Mucosa of rectum (tissue), 2 donors: ENCODE measurements around the gene CCDC85C.

ENCODE experiments used
- H3K27ac ChIP-seq, 2 donors: one replicate each; pipeline ENCODE4 v1.7.0; 2013; ENCODE audit warnings: inconsistent platforms in 2 of 2, low read depth in 2 of 2, low read length in 2 of 2
- H3K27me3 ChIP-seq, 2 donors: one replicate each; pipeline ENCODE4 v1.7.0; 2013; ENCODE audit warnings: low read length in 2 of 2; ENCODE audit not compliant: control insufficient read depth in 2 of 2, insufficient read depth in 2 of 2
- H3K36me3 ChIP-seq, 2 donors: one replicate each; pipeline ENCODE4 v1.7.0; 2013; ENCODE audit warnings: low read length in 2 of 2; ENCODE audit not compliant: control insufficient read depth in 2 of 2, insufficient read depth in 2 of 2
- H3K4me1 ChIP-seq, 2 donors: one replicate each; pipeline ENCODE4 v1.7.0; 2013; ENCODE audit warnings: low read length in 2 of 2, mild to moderate bottlenecking in 1 of 2; ENCODE audit not compliant: control insufficient read depth in 2 of 2, insufficient read depth in 2 of 2
- H3K4me3 ChIP-seq, 2 donors: one replicate each; pipeline ENCODE4 v1.7.0; 2013; ENCODE audit warnings: low read length in 2 of 2
- H3K9ac ChIP-seq, 2 donors: one replicate each; pipeline ENCODE4 v1.7.0; 2013; ENCODE audit warnings: low read length in 2 of 2, low read depth in 1 of 2, mild to moderate bottlenecking in 1 of 2
- H3K9me3 ChIP-seq, 2 donors: one replicate each; pipeline ENCODE4 v1.7.0; 2013; ENCODE audit warnings: low read length in 2 of 2; ENCODE audit not compliant: control insufficient read depth in 2 of 2
- donor health status: healthy.
- donor health status: Normal muscosa, but diverticular disease.

CCDC85C gene

DNA sequence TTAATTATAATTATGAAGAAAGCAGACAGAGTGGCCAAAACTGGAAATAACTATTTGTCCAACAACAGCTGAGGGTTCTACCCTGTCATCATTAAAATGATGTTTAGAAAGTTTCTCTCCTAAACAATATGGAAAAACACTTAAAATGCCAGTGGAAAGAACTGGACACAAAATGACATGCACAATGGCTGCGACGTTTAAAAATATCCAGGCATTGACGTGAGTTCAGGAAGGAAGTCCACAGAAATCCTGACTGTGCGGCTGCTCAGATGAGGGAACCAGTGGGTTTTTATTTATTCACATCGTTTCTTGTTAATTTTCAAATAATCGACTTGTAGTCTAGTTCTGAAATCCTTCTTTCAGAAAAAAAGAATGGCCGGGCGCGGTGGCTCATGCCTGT is 64.5 kb downstream of the CCDC85C start:
- Histone ChIP-seq H3K36me3 (no peaks in the 10 kb centered on the region), H3K4me3 (no peak overlapping the region), H3K4me1 (peaks cover 0 to 3% of the 10 kb centered on the region in 2 donors), H3K9ac (no peak overlapping the region), H3K27me3 (no peaks in the 10 kb centered on the region), H3K27ac (no peak overlapping the region), H3K9me3 (no peaks in the 10 kb centered on the region)

DNA sequence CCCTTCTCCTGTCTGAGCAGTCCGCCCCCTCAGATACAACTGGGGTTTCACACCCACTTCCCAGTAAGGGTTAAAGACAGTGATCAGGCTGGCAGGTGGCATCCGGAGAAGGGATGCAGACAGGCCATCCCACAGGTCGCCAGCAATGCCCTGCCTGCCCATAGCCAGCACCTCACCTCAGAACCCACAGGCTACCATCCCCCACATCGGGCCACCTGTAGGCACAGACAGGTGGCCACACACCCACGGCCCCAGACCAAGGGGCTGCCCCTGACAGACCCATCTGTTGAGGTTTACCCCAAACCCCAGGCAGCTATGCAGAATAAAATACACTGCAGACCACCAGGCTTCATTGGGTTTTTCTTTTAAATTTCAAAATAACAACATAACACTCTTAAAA is 65.3 kb downstream of the CCDC85C start:
- no peak overlapping the region for H3K27ac ChIP-seq
- H3K4me1 ChIP-seq = peaks cover 0 to 3% of the 10 kb centered on the region in 2 donors

DNA sequence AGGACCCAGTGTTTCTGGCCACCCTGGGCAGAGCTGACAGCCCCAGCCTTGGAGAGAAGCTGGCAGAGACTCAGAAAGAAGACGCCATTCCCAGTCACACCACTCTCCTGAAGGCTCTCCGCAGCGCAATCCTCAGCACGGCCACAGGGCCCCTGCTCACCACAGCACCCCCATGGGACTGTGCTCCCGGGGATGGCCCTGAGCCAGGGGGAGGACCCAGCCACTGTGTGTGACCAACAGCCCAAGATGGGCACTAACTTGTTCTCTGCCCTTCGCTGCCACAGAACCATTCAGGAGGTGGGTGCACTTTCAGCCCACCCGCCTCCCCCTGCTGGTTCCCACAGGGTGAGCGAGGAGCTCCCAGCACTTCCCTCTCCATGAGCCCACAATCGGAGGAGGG is 65.7 kb downstream of the CCDC85C start:
- Histone ChIP-seq H3K9ac (no peak overlapping the region), H3K4me3 (no peak overlapping the region), H3K36me3 (no peaks in the 10 kb centered on the region), H3K27ac (no peak overlapping the region), H3K4me1 (peaks cover 0 to 3% of the 10 kb centered on the region in 2 donors), H3K27me3 (no peaks in the 10 kb centered on the region), H3K9me3 (no peaks in the 10 kb centered on the region)

More for the DNA sequence above, 65.3 kb downstream of the CCDC85C start:
- Histone ChIP-seq H3K4me3 (no peak overlapping the region), H3K9ac (no peak overlapping the region), H3K36me3 (no peaks in the 10 kb centered on the region), H3K27me3 (no peaks in the 10 kb centered on the region), H3K9me3 (no peaks in the 10 kb centered on the region)

DNA sequence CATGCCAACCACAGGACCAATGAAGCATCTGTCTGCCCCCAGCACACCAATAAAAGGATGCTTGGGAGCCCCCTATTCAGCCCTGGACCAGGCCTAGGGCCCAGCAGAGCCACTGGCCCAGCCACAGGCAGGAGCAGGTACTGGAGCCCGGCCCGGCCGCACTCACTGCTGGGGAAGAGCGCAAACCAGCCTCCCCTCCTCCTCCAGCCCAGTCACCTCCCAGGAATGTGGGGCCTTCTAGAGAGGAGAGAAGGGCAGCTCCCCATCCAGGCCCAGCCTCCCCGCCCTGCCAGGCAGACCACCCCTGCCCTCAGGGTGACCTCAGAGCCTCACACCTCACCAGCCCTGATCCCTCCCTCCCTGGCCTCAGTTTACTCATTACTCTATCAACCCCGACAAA is 66.6 kb downstream of the CCDC85C start:
- Histone ChIP-seq H3K36me3 (no peaks in the 10 kb centered on the region), H3K9me3 (no peaks in the 10 kb centered on the region), H3K27ac (no peak overlapping the region), H3K4me1 (peaks cover 0 to 2% of the 10 kb centered on the region in 2 donors), H3K27me3 (no peaks in the 10 kb centered on the region), H3K9ac (no peak overlapping the region), H3K4me3 (no peak overlapping the region)

DNA sequence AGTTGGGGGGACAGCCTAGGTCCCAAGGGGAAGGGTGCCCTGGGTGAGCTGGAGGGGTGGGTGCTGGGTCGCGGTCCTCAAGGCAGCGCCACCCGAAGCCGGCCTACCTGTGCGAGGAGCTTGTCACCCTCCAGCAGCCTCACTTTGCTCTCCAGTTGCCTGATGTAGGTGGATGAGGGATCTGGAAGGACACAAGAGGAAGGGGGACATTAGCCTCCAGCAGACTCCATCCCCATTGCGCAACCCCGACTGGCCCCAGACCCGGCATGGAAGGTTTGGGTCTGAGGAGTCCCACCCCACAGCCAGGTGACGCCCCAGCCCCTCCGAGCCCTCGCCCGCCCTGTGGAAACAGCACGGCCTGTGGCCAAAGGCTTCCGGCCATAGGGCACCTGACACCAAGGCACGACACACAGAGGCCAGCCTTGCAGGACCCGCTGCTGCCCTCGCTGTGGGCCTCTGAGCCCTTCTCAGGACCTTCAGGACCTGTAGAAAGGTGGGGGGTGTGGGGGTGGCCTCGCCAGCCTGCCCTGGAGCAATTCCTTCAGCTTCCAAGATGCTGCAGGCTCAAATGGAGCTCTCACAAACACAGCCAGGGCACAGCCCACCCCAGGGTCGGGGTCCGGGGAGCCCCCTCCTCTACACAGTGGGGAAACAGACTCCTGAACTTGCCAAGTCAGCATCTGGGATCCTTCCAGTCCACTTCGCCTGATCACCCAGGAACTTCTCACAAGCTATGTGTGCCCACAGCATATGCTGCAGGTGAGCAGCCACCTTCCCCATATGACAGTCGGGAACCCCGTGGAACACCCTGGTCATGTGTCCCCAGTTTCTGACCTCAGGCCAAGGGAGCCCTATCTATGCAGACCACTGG is 67.9 kb downstream of the CCDC85C start:
- no peak overlapping the region for H3K4me3 ChIP-seq
- H3K27ac ChIP-seq = no peak overlapping the region
- peaks cover 0 to 3% of the 10 kb centered on the region in 2 donors for H3K4me1 ChIP-seq
- H3K36me3 ChIP-seq = no peaks in the 10 kb centered on the region
- H3K9ac ChIP-seq = no peak overlapping the region
- H3K9me3 ChIP-seq = no peaks in the 10 kb centered on the region
- H3K27me3 ChIP-seq = no peaks in the 10 kb centered on the region

DNA sequence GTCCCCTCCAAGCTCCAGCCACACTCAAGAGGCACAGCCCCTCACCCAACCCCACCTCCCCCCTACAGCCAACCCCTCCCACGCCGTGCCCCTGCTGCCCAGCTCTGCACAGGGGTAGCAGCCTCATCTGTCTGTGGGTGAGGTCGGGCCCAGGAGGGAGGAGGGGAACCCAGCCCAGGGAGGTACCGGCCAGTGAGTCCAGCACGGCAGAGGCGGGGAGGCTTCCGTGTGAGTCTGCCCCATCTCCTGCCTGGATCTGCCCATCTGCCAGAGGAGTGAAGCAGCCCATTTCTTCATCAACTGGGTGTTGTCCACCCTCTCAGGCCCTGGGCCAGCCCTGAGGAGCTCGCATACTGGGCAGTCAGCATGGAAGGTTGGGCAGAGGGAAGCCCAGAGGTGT is 68.6 kb downstream of the CCDC85C start:
- no peak overlapping the region for H3K4me3 ChIP-seq
- H3K27me3 ChIP-seq = no peaks in the 10 kb centered on the region
- H3K27ac ChIP-seq = no peak overlapping the region
- no peaks in the 10 kb centered on the region for H3K9me3 ChIP-seq
- H3K36me3 ChIP-seq = no peaks in the 10 kb centered on the region
- H3K9ac ChIP-seq = no peak overlapping the region
- H3K4me1 ChIP-seq = peaks cover 0 to 3% of the 10 kb centered on the region in 2 donors

DNA sequence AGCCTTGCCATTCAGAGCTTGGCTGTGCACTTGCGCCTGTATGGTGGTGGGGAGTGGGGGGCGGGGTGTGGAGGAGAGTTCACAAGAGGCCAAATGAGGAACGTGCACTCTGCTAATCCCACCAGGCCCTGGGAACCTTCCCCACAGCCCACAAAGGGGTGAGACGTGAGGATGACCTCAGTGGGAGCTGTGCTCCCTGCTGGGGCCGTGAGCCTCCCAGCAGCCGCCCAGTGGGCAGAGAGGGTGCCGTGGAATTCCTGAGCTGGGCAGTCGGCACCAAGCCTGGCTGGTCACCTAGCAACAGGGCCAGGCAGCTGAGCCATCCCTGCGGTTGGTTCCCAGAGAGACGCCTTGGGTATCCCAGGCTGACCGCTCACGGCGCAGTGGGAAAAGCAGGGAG is 69.1 kb downstream of the CCDC85C start:
- Histone ChIP-seq H3K36me3 (no peaks in the 10 kb centered on the region), H3K9me3 (no peaks in the 10 kb centered on the region), H3K27ac (no peak overlapping the region), H3K27me3 (no peaks in the 10 kb centered on the region), H3K4me1 (peaks cover 0 to 3% of the 10 kb centered on the region in 2 donors), H3K4me3 (no peak overlapping the region), H3K9ac (no peak overlapping the region)

DNA sequence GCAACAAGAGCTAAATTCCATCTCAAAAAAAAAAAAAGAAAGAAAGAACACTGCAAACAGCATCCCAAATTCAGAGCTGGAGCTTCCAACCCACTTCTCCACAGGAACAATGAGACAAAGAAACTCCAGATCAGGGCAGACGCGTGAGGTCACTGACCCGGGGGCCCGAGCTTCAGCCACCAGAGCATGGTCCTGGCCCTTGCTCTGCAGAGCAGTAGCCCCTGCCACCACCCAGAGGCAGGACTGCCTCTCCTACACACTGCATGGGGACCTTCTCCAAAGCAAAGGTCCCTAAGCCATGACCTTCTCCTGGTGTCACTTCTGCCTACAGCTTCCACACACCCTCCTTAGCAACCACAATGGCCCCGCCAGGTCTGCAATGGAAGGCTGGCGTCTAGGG is 69.7 kb downstream of the CCDC85C start:
- H3K9ac ChIP-seq = no peak overlapping the region
- H3K27ac ChIP-seq = no peak overlapping the region
- H3K4me1 ChIP-seq = peaks cover 0 to 3% of the 10 kb centered on the region in 2 donors

DNA sequence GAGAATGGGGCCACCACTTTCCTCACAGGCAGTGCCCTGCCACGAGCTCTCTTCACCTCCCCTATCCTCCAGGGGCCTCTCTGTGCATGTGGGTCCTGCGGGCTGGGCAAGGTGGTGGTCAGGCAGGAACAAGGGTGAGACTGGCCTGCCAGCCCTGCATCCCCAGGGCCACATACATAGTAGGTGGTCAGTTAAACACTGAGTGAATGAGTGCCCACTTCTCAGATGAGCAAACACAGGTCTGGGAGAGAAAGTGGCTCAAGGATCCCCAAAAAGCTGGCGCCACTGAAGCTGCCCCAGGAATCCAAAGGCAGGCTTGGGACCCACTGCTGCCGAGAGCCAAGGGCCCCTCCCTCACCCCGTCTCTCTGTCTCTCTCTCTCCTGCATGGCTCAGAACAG is 71.7 kb downstream of the CCDC85C start:
- no peak overlapping the region for H3K27ac ChIP-seq
- H3K36me3 ChIP-seq = no peaks in the 10 kb centered on the region
- H3K9ac ChIP-seq = no peak overlapping the region
- no peaks in the 10 kb centered on the region for H3K27me3 ChIP-seq
- no peaks in the 10 kb centered on the region for H3K9me3 ChIP-seq
- no peak overlapping the region for H3K4me3 ChIP-seq
- H3K4me1 ChIP-seq = peaks cover 0 to 3% of the 10 kb centered on the region in 2 donors

More for the DNA sequence above, 69.7 kb downstream of the CCDC85C start:
- no peaks in the 10 kb centered on the region for H3K9me3 ChIP-seq
- H3K27me3 ChIP-seq = no peaks in the 10 kb centered on the region
- H3K36me3 ChIP-seq = no peaks in the 10 kb centered on the region
- H3K4me3 ChIP-seq = no peak overlapping the region

DNA sequence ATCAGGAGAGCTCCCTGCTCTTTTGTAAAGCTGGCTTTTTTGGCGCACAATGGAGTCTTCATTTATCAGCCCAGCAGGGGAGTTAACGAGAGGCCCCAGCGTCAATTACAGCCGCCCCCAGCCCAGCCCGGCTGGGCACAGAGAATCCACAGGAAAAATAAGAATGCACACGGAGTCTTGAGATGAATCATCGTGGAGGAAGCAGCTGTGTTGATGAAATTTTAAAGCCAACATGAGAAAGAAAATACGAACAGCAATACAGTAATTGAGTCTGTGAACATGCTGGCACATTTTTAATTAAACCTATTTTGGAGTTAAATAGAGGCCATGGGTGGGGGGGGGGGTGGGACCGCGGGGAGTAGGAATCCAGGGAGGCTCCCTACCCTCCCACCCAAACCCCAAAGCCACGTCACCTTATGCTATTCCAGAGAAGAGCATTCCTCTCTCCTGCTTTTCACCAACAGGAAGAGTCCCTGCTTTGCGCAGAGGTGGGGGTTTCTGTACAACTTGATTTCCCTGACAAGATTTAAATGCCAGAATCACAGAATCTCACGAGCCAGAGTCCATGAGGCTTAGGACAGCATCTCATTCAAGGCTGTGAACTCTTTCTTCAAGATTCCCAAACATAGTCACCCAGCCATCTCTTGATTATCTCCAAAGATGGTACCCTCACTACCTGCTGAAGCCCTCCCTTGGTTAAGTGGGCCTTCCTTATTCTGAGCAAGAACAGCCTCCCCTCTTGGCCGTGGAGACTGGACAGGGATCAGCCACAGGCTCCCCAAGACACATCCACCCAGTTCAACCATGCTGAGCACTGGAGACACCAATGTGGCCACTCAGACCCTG is 72.5 kb downstream of the CCDC85C start:
- no peaks in the 10 kb centered on the region for H3K27me3 ChIP-seq
- H3K27ac ChIP-seq = no peak overlapping the region
- H3K36me3 ChIP-seq = no peaks in the 10 kb centered on the region
- no peak overlapping the region for H3K4me3 ChIP-seq
- H3K4me1 ChIP-seq = peaks cover 0 to 3% of the 10 kb centered on the region in 2 donors
- no peak overlapping the region for H3K9ac ChIP-seq
- no peaks in the 10 kb centered on the region for H3K9me3 ChIP-seq
